ENCODE data around the gene GDA. TPM values are rescaled to one million over a fixed set of nuclear protein-coding genes. Genes with fewer than 3 reads are reported as not detected.

Gene GDA
- total RNA-seq, 4 donors from 2014 or later, result 1.2 to 89.9 (median 55.9) TPM

GRCh38 chr9:72131206-72131605 lies 18.0 kb upstream of the GDA start:
- peaks cover 4 to 29% (median 10%) of the 10 kb centered on the region in 4 donors for H3K4me1 ChIP-seq
- in situ Hi-C loops (cut with MboI; ENCODE audit: low pct_ligation_motif_present in 1 of 4, low pct_unique_long_range_greater_than_20kb in 1 of 4, low sequenced_read_pairs in 3 of 4), result no loop called here
- DNase-seq, result no peak
- no peak overlapping the region for H3K27ac ChIP-seq
- intact Hi-C loops (cut with DNase I; ENCODE audit: low total_unique reads), result no loop called here
- TF ChIP-seq EP300 (IDR thresholded peaks at IDR 0.05; ENCODE audit: low read depth) (no peak), CTCF (IDR thresholded peaks at IDR 0.05) (no peak), POLR2A (IDR thresholded peaks at IDR 0.05) (no peak), POLR2AphosphoS5 (IDR thresholded peaks at IDR 0.05) (no peak)
- no peaks in the 10 kb centered on the region for H3K9me3 ChIP-seq
- 87% methylated on average over 4 of the region's 4 CpGs; no CpG with 5 or more reads in 1 of the 2 donors for WGBS, 2 donors (ENCODE audit: low coverage in 1 of 2)
- H3K27me3 ChIP-seq, result no peaks in the 10 kb centered on the region
- no peak overlapping the region for H3K4me3 ChIP-seq
- no peaks in the 10 kb centered on the region for H3K36me3 ChIP-seq

- Histone ChIP-seq H3K4me3 (no peak overlapping the region), H3K27ac (no peak overlapping the region), H3K9me3 (no peaks in the 10 kb centered on the region), H3K4me1 (peaks cover 4 to 29% (median 10%) of the 10 kb centered on the region in 4 donors), H3K36me3 (no peaks in the 10 kb centered on the region), H3K27me3 (no peaks in the 10 kb centered on the region)
- 78 to 83% methylated on average over 1 of the region's 1 CpG for WGBS, 2 donors (ENCODE audit: low coverage in 1 of 2)
- TF ChIP-seq POLR2A (IDR thresholded peaks at IDR 0.05), result no peak
- TF ChIP-seq EP300 (IDR thresholded peaks at IDR 0.05; ENCODE audit: low read depth), result no peak
- no peak for TF ChIP-seq CTCF (IDR thresholded peaks at IDR 0.05)
- TF ChIP-seq POLR2AphosphoS5 (IDR thresholded peaks at IDR 0.05), result no peak
- in situ Hi-C loops (cut with MboI; ENCODE audit: low pct_ligation_motif_present in 1 of 4, low pct_unique_long_range_greater_than_20kb in 1 of 4, low sequenced_read_pairs in 3 of 4), result no loop called here
- intact Hi-C loops (cut with DNase I; ENCODE audit: low total_unique reads), result no loop called here
- DNase-seq, result no peak
Observed at GRCh38 chr9:72132052-72132451, 17.2 kb upstream of the GDA start.

GRCh38 chr9:72133365-72134035 lies 15.7 kb upstream of the GDA start:
- peak; percentile 26 for DNase-seq
- Histone ChIP-seq H3K9me3 (no peaks in the 10 kb centered on the region), H3K27me3 (no peaks in the 10 kb centered on the region), H3K36me3 (no peaks in the 10 kb centered on the region), H3K4me3 (no peak overlapping the region), H3K27ac (peak overlapping the region in 1 of 4 donors; percentile 0), H3K4me1 (peaks cover 4 to 24% (median 7%) of the 10 kb centered on the region in 4 donors)
- TF ChIP-seq CTCF (IDR thresholded peaks at IDR 0.05) (no peak), EP300 (IDR thresholded peaks at IDR 0.05; ENCODE audit: low read depth) (no peak), POLR2A (IDR thresholded peaks at IDR 0.05) (no peak), POLR2AphosphoS5 (IDR thresholded peaks at IDR 0.05) (no peak)
- intact Hi-C loops (cut with DNase I; ENCODE audit: low total_unique reads), result no loop called here
- in situ Hi-C loops (cut with MboI; ENCODE audit: low pct_ligation_motif_present in 1 of 4, low pct_unique_long_range_greater_than_20kb in 1 of 4, low sequenced_read_pairs in 3 of 4), result no loop called here
- 43 to 48% methylated on average over 2 to 3 of the region's 3 CpGs for WGBS, 2 donors (ENCODE audit: low coverage in 1 of 2)

- H3K27me3 ChIP-seq, result no peaks in the 10 kb centered on the region
- H3K4me3 ChIP-seq, result no peak overlapping the region
- H3K4me1 ChIP-seq, result peaks cover 0 to 15% (median 2%) of the 10 kb centered on the region in 4 donors
- in situ Hi-C loops (cut with MboI; ENCODE audit: low pct_ligation_motif_present in 1 of 4, low pct_unique_long_range_greater_than_20kb in 1 of 4, low sequenced_read_pairs in 3 of 4), result no loop called here
- intact Hi-C loops (cut with DNase I; ENCODE audit: low total_unique reads), result no loop called here
- WGBS, 2 donors (ENCODE audit: low coverage in 1 of 2), result 93 to 100% methylated on average over 1 of the region's 1 CpG
- no peaks in the 10 kb centered on the region for H3K9me3 ChIP-seq
- no peaks in the 10 kb centered on the region for H3K36me3 ChIP-seq
- TF ChIP-seq EP300 (IDR thresholded peaks at IDR 0.05; ENCODE audit: low read depth) (no peak), POLR2A (IDR thresholded peaks at IDR 0.05) (no peak), POLR2AphosphoS5 (IDR thresholded peaks at IDR 0.05) (no peak), CTCF (IDR thresholded peaks at IDR 0.05) (no peak)
- DNase-seq, result no peak
- no peak overlapping the region for H3K27ac ChIP-seq
Observed at GRCh38 chr9:72134801-72135200, 14.4 kb upstream of the GDA start.

All from transverse colon (tissue), 4 donors.